GM21786 (cell line): ENCODE measurements around the gene ESR1.

ENCODE experiments used
- ATAC-seq: cut with Tn5 transposase; IDR thresholded peaks from one replicate; pipeline ENCODE4 v1.9.1; 2021; ENCODE audit not compliant: unreplicated experiment

The ESR1 gene

DNA sequence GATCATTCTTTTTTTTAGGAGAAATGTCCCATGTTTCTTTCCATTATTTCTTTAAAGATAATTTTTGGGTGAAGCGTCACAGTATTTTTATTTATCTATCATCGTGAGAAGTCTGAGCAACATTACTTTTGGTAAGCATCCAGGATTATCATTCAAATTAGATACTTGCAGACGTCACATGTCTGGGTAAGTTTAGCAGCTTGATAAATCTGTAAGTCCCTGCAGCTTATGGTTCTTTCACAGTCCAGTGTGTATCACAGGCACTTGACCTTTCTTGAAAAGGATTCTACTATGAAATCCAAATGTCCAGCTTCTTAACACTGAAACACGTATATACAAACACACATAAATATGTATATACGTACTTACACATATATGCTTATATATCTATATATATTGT lies 359.4 kb downstream of the ESR1 start:
- ATAC-seq = no peak

DNA sequence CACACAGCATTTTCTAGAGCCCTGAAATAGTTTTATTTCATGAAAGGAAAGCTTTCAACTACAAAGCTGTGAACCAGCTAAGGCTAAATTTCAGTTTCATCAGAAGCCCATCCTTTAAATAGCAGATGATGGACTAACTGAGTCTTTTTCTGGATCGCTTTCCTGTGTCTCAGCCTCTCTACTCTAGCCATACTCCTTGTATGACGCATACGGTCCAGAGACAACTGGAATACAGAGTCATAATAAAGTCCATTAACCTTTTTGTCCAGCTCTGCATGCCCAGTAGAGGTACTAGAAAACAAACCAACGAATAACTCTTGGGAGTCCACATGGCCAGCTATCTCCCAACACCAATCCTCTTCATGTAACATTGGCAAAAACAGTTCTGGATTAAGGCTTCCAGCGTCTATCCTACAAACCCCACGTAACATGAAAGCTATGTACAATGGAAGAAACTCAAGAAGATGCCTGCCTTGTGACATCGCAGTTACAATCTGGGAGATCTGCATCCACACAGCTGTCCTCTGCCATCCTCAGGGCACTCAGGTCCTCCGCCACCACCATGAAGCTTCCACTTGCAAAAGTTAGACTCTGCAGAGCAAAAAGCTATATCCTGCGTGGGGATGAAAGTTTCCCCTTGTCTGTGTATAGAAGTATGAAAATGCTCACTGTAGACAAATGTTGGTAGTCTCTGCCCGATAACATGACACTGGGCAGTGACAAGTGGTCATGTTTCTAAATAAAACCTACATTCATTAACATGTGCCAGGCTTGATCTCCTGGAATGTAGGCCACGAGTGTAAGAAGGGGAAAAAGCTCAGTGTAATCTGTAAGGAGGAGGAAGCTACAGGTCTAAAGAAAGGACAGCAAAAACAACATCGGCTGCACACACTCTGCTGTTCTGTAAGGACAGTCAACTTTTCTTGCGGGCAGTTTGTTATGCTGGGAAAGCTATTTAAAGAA lies 360.4 kb downstream of the ESR1 start:
- ATAC-seq = no peak

DNA sequence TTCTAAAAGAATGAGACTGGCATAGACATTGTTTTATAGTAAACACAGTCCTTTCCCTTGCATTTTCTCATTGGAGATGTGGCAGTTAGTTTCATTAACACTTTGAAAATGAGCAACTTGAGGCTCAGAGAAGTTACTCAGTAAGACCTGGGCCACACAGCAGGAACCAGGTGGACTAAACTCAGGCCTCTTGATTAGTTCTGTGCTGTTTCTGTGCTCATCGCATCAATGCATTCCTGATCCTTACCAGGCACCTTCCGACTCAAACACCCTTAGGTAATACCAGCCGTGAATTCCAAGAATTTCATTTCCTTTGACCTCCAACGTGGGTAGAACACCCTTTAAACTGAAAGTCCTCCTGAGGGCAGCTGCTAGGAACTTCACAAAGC lies 362.8 kb downstream of the ESR1 start:
- no peak for ATAC-seq

DNA sequence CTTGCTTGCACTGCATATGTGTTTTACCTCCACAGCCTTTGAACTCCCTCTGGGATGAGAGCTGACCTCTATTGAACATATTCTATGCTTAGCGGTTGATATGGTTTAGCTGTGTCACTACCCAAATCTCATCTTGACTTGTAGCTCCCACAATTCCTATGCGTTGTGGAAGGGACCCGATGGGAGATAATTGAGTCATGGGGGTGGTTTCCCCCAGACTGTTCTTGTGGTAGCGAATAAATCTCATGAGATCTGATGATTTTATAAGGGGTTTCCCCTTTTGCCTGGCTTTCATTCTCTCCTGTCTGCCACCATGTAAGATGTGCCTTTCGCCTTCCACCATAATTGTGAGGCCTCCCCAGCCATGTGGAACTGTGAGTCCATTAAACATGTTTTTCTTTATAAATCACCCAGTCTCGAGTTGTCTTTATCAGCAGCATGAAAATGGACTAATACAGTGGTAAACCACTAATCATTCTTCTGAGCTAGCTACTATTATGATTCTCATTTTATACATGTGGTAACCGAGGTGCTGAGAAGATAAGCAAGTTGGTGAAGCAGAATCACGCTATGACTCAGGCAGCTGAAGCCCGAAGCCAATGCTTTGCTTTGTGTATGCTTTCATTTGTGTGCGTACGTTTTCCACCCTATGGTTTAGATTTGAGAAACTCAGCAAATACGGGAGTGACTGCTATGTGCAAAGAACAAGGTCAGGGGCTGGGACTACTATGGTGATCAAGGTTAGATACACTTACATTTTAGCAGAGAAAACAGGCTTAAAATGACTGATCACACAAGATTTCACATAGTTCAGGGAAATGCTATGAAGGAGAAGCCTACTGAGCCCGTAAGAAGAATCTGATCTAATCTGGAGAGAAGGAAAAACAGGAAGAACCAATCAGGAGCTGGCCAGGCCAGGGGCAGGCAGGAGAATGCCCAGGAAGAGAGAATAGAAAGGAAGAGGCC lies 363.5 kb downstream of the ESR1 start:
- ATAC-seq = peak; percentile 97

DNA sequence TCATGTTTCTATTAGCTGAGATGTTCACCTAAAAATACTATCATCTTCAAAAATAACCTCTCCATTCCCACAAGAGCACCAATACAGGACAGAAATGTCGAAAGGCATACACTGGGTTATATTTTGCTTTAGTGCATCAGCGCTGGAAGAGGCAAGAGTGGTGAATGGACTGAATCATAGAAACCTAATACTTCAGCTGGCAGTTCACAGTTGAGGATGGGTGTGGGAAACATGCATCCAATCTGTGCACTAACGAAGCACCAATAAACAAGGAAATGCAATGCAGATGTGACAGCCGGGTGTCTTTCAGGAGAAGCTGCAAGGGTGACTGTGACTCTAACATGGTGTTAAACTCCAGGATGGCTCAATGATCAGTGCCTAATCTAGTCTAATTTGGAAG lies 365.8 kb downstream of the ESR1 start:
- no peak for ATAC-seq

DNA sequence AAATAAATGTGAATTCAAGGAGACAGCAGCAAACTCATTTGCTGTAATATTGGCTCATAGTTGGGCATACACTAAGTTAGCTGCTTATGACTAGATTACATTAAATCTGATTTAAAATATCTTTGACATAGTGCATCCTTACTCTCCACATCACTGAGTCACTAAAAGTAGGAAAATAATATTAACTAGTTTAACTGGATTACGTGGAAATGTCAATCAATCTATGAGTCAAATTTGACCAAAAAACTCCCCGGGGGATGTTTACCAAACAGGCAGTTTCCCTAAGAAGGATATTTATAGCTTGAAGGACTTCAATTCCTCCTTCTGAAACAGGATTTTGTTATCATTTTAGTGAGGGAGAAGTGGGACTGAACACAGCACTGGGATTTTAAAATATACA lies 366.5 kb downstream of the ESR1 start:
- ATAC-seq = no peak

DNA sequence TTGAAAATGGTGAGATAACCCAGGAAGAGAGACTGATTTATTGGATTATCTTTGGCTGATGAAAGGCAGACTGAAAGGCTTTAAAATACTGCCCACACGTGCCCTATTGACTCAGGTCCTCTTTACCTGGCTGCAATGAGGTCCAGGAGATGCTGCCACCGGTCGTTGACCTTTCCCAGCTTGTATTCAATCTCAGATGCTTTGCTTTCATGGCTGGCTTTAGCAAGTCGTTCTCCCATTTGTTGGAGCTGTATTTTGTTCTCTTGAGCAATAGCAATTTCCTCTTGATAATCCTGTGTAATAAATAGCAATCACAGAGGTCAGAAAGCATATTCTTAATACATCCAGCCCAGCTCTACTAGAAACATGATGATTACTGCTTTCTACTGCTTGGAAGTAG lies 368.8 kb downstream of the ESR1 start:
- no peak for ATAC-seq
